ENCODE measurements around the gene TMEM204.

DNA sequence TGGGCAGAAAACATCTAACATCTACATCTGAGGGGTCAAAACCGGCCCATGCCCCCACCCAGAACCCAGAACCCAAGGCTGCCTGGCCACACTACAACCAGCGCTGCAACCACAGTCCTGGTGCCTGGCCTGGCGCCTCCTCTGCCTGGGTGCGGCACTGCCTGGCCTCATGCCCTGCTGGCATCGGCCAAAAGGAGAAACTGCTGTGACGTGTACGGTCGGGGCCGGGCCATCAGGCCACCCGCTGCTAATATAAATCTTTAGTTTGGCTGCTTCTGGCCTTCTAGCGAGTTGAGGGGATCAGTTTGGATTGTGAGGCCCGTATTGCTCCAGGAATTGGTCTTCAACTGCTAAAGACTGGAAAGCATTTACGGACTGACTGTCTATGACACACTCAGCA is 22.8 kb downstream of the TMEM204 start:
- TF ChIP-seq POLR2AphosphoS5 (IDR thresholded peaks at IDR 0.05; ENCODE audit: low read depth, low read length) (no peak), REST (IDR thresholded peaks at IDR 0.05; ENCODE audit: insufficient read depth in 1 of 2, low read depth in 2 of 2, low read length in 2 of 2) (no peak), TAF1 (IDR thresholded peaks at IDR 0.05; ENCODE audit: borderline replicate concordance, insufficient read depth, low read length) (no peak), FOXP2 (optimal IDR thresholded peaks at IDR 0.05; ENCODE audit: borderline replicate concordance, extremely low read depth, extremely low read length, insufficient read depth) (no peak), SIN3A (IDR thresholded peaks at IDR 0.05; ENCODE audit: borderline replicate concordance, insufficient read depth, low read length) (no peak)

Data from PFSK-1 (cell line).